ENCODE data around the gene NUP93.

Gene NUP93

DNA sequence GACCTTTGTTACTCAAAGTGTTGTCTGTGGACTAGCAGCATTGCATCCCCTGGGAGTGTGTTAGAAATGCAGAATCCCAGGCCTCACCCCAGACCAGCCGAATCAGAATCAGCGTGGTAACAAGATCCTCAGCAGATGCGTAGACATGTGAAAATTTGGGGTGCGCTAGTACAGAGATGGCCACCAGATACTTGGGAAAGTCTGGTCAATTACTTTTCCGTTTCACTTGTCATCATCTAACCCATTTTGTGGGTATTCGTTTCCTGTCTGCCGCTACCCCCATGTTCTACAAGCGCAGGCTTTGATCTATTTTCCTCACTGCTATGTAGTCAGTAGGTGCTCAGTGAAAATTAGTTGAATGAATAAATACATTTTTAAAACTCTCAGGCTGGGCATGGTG is 168.9 kb downstream of the NUP93 start:
- FAIRE-seq, result no peak

Data from colon (tissue), 2 donors.